HG03439 (cell line): ENCODE results near the gene C7.

Experiments used
- ATAC-seq: cut with Tn5 transposase; IDR thresholded peaks from one replicate; pipeline ENCODE4 v1.9.1; 2021; ENCODE audit warnings: mild to moderate bottlenecking, moderate library complexity; ENCODE audit not compliant: unreplicated experiment

The C7 gene

GRCh38 chr5:40915341-40915926 is 6.1 kb downstream of the C7 start:
- no peak for ATAC-seq

DNA sequence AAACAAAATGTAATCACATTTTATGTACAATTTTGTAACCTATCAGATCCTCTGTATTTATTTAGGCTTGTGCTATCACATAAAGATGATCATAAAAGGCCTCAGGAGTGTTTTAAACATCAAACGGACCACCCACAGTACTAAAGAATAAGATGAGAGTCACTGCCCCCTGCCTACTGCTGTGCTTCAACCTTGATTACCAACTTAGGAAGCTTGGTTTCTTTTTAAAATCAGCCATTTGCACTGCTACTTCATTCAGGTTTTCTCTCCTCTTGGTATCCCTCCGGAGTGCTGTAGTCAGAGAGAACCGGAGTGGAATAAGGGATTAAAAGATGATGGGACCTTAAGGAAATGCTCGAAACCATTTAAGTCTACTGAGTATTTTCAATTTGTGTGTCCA is 6.9 kb downstream of the C7 start:
- ATAC-seq, result no peak

GRCh38 chr5:40928886-40929448 is 19.7 kb downstream of the C7 start:
- no peak for ATAC-seq

- ATAC-seq, result no peak
Observed at GRCh38 chr5:40932766-40933165, 23.5 kb downstream of the C7 start.

DNA sequence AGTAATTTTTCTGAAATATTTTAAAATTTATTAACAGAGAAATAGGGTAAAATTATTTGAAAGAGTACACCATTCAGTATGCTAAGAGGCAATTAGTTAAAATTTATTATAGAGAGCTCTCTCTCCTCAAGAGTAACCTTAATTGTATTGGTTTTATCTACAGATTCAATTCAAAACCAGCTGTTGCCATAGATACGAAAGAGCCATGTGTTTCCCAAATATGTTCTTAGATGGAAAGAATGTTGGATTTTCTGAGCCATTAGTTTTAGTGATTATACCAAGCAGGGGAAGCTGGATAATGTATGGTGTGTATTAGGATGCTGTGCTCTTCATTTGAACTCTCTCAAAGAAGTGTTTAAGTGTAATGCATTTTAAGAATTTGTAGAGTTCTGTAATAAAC is 27.8 kb downstream of the C7 start:
- ATAC-seq, result no peak

- no peak for ATAC-seq
Observed at GRCh38 chr5:40939753-40940152, 30.5 kb downstream of the C7 start.

- no peak for ATAC-seq
Observed at GRCh38 chr5:40945111-40945510, 35.8 kb downstream of the C7 start.

DNA sequence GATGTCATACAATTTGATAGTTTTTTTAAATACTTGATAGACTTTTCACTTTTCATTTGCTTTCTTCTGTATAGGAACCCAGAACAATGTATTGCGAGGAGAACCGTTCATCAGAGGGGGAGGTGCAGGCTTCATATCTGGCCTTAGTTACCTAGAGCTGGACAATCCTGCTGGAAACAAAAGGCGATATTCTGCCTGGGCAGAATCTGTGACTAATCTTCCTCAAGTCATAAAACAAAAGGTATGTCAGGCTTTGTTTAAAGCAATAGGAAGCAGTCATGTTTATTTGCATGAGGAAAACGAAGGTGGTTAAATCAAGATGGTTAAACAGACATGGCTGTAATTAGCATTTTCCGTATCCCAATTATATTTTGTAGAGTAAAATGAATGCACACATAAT is 46.0 kb downstream of the C7 start:
- no peak for ATAC-seq

DNA sequence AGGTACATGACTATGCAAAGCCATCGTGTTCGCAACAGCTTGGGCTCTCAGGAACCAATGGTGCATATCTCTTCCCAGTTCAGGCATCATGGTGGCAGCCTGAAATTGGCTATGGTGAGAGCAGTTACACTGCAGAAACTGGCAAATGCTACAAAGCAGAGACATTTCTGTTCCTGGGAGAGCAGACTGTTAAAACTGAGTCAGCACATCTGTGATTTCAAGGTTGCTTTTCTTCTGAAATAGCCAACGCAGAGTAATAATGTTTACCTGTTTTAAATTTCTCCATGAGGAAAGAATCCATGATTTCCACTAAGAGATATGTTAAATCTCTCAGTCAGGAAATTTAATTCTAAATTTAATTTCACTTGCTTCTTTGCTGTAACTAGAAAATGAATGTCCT is 47.8 kb downstream of the C7 start:
- no peak for ATAC-seq

DNA sequence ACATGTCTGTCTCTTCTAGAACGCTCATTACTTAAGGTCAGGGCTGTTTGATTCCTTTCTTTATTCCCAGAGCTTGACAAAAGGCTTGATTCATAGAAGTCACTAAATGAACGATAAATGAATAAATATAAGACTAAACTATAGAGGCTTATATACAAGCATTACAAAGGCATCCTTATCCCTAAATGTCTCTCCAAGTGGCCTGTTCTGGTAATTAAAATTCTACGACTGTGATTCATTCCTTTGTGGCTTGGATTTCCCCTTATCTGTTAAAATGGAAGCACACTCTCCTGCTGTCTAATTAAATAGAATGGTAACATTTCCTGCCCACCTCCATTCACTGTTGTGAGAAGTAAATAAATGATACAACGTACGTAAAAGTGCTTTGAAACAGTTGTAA is 49.5 kb downstream of the C7 start:
- no peak for ATAC-seq

DNA sequence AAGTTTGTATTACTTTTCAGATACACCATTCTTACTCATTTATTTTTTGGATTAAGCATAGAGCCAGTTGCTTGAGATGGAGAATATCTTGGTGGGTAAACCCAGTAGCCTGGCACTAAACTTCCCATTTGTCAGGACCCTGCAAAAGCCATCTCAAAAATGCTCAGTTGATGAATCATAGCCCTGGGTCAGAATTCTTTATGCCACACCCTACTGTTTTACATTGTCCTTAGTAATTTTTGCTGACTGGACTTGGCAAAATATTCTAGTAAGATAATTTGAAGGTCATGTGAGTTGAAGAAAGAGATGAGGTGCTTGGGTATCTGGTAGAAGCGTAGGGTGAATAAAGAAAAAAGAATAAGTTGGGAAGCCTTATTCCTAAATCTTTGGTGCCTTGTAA is 50.7 kb downstream of the C7 start:
- no peak for ATAC-seq

- ATAC-seq, result no peak
Observed at GRCh38 chr5:40962207-40962955, 53.1 kb downstream of the C7 start.

DNA sequence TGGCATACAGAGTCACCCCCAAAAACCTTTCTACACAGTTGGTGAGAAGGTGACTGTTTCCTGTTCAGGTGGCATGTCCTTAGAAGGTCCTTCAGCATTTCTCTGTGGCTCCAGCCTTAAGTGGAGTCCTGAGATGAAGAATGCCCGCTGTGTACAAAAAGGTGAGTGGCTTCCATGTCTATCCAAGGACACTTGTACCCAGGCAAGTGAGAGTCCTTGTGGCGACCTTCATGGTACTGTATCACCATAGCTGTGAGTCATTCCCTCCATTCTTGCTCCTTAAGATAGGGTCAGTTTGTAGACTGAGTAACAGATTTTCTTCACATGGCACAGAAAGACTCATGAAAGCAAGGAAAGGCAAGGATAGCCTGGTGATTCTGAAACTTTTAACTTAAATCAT is 63.1 kb downstream of the C7 start:
- no peak for ATAC-seq

DNA sequence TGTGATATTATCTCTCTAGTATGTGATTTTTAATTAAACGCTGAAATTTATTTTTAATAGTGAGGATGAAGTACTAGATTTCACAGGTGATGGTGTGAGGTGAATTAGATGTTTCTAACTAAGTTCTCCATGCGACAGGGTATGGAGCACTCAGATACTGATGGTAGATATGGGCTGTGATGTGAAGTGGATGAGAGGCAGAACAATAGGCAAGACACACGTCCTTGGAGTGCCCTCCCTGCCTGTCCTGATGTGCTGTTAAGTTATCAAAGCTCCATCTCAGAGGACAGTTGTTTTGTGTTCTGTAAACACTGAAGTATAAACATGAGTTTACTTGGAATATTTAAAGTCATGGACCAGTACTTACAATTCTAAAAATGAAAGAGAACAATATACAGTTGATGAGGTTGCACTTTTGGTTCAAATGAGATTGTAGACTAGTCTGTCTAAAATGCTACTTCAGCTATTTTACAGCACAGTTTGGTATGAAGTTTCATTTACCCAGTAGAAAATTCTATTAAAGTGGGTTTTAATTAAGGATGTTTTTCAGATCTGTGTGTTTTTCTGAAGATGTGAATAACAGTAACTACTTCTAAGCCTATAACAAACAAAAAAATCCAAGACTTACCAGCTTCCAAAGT is 64.2 kb downstream of the C7 start:
- ATAC-seq, result no peak

- ATAC-seq, result no peak
Observed at GRCh38 chr5:40976041-40976440, 66.7 kb downstream of the C7 start.

DNA sequence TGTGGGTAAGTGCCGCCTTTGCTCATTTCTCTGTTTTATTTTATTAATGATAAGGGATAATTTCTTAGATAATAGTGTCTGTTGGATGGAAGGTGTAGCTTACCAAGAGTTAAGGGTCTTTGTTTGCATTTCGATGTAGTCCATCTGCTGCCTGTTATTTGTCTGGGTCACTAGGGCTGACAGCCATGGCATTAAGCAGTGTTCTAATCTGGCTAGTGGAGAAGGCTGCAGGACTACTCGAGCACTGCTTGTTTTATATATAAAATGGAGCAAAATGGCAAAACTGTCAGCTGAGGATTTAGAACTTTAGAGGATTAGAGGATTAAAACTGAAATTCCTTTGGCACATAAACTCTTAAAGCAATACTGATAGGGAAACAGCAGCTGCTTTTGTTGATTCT is 67.5 kb downstream of the C7 start:
- no peak for ATAC-seq

DNA sequence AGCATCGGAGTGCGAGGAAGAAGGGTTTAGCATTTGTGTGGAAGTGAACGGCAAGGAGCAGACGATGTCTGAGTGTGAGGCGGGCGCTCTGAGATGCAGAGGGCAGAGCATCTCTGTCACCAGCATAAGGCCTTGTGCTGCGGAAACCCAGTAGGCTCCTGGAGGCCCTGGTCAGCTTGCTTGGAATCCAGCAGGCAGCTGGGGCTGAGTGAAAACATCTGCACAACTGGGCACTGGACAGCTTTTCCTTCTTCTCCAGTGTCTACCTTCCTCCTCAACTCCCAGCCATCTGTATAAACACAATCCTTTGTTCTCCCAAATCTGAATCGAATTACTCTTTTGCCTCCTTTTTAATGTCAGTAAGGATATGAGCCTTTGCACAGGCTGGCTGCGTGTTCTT is 72.1 kb downstream of the C7 start:
- no peak for ATAC-seq

GRCh38 chr5:40983781-40984180 is 74.5 kb downstream of the C7 start:
- ATAC-seq, result no peak

DNA sequence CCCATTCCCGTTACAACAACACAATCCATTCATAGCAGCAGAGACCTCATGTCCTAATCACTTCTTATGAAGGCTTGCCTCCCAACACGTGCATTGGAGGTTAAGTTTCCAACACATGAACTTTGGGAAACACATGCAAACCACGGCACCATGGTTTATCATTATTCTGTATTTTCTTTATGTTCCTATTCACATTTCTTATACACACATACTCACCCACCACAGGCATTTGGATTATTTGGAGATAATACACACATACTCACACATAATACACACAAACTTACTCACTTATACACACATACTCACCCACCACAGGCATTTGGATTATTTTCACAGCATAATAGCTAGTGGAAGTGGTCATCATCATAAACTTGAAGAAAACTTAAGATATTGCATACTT is 75.6 kb downstream of the C7 start:
- ATAC-seq, result no peak

DNA sequence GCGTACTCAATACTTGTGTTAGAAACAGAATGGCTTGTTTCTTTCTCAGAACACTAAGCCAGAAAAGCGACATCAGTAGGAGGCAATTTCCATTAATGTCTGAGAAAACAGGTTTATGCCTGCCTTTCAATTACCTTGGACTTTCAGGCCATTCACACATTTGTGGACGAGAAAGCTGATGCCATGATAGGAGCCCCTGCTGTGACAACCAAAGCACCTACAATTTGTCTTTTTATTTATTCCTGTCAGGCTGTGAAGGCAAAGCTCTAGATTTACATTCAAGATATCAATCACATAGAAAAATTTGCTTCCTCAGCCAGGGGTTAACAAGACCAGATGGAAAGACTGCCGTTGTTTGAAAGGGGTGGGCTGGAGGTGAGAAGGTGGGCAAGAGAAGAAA is 76.2 kb downstream of the C7 start:
- no peak for ATAC-seq

DNA sequence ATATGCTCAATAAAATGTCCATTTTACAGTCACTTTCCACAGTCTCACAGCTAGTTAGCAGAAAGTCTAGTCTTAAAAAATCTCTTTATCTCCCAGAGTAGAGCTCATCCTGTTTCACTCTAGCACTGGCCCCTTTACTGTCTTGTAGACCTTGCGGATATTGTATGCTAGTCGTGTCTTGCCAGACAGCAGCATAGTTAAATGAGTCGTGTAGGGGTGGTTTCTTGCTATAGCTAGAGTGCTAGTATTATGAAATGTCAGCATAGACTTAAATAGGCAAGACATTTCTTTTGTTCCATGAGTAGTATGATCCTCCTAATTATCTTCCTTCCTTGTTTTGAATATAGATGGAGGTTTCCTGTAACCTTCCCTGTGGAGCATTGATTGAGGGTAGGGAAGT is 77.4 kb downstream of the C7 start:
- no peak for ATAC-seq

- ATAC-seq, result no peak
Observed at GRCh38 chr5:40987349-40987748, 78.1 kb downstream of the C7 start.
